ENCODE results near the gene IL4. TPM values are rescaled to one million over a fixed set of nuclear protein-coding genes. Genes with fewer than 3 reads are reported as not detected.
"Not testable (repeated sequence)": the region's sequence is repeated elsewhere in the genome, so short reads cannot be mapped to it uniquely, and the experiment has no call there.

IL4 gene
- not detected for total RNA-seq

DNA sequence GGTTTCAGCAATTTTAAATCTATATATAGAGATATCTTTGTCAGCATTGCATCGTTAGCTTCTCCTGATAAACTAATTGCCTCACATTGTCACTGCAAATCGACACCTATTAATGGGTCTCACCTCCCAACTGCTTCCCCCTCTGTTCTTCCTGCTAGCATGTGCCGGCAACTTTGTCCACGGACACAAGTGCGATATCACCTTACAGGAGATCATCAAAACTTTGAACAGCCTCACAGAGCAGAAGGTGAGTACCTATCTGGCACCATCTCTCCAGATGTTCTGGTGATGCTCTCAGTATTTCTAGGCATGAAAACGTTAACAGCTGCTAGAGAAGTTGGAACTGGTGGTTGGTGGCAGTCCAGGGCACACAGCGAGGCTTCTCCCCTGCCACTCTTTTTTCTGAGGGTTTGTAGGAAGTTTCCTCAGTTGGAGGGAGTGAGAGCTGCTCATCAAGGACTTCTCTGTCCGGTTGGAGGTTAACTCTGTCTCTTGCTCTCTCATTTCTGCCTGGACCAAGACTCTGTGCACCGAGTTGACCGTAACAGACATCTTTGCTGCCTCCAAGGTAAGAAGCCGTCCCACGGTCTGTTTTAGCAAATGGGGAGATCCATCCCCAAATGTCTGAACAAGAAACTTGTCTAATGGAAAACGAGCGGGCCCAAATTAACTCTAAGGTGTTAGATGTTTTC is at the start of gene IL4:
IL4 (plus strand) TSS at position 51 of the 692 bp plus-strand sequence; CDS start at position 113, 62 bp downstream.
- no peak for DNase-seq

DNA sequence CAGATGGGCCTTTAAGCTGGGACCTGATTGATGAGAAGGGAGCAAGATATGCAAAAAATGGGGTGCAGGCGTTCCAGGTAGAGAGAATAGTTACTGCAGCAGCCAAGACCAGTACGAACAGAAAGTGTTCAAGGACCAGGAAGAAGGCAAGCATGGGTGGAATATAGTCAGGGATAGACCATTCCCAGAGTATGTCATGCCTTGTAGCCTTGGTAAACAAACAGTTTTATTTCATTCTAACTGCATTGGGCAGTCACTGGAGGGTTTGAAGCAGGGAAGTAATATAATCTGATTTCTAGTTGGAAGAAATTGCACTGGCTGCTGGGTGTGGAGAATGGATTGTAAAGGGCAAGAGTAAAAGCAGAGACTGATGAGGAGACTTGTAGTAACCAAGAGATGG is 46.3 kb upstream of the IL4 start:
- DNase-seq: no peak

DNA sequence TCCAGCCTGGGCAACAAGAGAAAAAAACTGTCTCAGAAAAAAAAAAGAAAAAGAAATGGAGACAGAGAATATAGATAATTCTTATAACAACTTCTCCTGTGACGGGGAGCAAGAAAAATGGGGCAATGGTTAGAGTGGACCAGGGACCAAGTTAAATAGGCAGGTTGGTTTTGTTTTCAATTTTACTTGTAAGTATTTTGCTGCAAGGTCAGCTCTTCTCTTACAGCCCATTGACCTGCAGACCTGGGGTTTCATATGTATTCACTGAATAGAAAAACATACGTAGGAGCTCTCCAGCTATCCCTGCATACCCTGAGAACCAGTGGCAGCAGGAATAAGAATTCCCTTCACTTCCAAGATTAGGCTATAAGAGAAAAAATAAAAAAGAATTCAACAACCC is 45.0 kb upstream of the IL4 start:
- no peak for DNase-seq

DNA sequence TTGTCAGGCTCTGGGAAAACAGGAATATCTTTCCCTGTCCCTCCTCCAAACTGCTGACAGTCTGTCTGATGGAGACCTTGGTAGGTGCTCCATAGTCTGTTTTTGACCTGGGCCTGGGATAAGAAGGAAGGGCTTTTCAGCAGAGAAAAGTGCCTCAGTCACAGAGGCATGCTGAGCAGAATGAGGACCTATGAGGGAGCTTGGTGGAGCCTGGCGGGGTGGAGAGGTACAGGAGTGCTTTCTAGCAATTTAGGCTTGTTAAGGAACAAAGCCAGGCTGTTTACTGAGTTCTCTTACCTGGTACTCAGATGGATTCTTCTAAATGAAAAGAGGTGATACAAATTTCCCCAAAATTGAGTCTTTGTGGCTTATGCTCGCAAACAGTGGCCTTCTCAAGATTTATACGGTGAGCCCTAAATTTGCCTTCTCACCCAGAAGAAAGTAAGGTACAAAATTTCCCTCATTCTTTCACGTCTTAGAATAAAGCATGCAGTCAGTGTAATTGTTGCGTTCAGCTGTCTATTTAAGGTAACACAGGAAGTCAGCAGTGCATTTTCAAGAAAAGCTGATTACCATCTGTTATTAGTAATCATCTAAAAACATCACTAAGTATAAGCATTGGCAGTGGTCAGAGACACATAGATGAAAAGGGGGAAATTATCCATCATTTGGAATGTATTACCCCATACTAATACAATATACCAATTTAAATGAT is 44.4 kb upstream of the IL4 start:
- no peak for DNase-seq

DNA sequence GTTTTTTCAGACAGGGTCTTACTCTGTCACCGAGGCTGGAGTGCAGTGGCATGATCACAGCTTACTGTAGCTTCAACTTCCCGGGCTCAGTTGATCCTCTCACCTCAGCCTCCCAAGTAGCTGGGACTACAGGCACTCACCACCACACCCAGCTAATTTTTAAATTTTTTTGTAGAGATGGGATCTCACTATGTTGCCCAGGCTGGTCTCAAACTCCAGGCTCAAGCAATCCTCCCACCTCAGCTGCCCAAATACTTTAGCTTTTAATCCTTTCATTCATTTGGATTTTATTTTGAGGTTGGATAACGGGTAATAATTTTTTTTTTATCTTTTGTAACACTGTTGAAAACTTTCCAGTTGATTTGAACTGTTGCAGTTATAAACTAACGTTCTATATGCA is 40.2 kb upstream of the IL4 start:
- DNase-seq: not testable (repeated sequence)

DNA sequence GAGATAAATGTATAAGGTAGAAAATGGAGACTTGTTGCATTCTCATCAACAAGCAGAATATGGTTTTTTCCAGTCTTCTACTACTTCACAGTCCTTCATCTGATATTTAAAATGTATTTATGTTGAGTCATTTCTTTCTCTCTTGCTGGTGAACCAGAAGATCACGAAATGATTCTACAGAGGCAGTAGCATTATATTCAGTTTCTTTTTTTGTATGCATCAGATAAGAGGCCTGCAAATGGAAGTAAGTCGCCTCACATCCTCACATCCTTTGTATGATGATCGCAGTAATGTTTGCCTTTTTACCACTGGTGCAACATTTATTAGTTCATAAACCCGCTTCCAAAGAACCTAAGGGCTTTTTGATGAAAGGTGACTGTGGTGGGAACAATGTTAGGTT is 37.9 kb upstream of the IL4 start:
- no peak for DNase-seq

DNA sequence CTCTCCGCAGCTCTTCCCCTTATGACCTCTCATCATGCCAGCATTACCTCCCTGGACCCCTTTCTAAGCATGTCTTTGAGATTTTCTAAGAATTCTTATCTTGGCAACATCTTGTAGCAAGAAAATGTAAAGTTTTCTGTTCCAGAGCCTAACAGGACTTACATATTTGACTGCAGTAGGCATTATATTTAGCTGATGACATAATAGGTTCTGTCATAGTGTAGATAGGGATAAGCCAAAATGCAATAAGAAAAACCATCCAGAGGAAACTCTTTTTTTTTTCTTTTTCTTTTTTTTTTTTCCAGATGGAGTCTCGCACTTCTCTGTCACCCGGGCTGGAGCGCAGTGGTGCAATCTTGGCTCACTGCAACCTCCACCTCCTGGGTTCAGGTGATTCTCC is 36.5 kb upstream of the IL4 start:
- no peak for DNase-seq

DNA sequence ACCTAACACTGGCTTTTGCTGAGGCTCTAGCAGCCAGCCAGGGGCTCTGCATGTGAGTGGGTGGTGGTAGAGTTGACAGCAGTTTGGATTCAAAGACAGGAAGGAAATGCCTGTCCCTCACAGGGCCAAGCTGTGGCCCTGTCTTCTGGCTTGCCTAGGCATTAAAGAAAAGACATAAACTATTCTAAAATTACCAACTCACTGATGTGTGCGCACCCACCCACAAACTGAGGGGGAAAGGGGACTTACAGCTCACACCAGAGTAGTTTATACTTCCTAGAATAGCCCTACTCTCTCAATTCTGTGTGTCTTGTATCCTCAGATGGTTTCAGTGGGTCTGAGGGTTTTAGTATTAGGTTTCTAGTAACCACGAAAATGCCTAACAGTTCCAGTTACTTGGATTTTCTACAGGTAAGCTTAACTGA is 34.1 kb upstream of the IL4 start:
- DNase-seq: no peak

DNA sequence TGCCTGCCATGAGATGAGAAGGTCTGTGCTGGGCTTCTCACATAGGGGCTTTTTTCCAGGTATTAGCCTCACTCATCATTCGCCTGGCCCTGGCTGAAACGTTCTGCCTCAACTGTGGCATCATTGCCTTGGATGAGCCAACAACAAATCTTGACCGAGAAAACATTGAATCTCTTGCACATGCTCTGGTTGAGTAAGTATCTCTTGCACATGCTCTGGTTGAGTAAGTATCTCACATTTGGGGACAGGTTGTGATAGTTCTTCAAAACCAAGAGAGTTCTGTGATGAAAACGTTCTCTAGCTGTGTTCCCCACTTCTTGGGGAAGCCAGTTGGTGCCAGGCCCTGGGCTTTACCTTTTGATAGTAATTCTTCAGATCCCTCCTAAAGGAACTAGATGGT is 33.2 kb upstream of the IL4 start:
- DNase-seq: no peak

DNA sequence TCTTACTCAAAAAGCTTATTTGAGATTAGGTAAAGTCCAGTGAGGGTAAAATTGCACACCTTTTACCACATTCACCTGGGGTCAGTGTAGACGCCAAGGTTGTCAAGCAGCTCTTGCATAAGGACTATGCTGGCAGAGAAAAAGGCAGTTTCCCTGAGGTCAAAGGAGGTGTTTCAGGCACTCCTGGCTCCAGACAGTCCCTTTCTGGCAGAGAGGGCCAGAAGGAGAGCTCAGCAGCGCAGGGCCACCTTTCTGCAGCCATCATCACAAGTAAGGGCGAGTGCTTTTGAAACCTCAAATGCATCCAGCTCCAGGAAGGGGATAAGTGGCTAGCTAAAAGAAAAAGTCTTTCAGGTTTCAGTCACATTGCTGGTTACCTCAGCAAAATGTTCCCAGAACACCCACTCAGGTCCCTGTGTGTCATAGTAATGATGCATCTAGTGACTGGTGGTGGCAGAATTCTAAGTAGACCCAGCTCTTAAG is 32.5 kb upstream of the IL4 start:
- DNase-seq: no peak

DNA sequence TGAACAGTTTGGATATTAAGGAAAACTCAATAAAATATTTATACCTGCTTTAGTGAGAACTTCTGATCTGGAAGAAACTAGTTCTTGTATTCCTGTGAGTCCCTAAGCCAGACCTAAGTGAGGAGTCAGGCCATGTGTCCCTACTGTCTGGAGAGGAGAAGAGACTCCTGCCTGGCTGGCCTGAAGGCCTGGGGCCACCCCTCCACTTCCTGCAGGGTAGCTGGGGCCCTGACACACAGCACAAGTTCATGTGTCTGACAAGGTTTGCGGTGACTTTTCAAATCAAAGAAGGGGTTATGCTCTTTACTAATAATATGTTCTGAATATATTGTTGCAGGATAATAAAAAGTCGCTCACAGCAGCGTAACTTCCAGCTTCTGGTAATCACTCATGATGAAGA is 31.9 kb upstream of the IL4 start:
- DNase-seq: no peak

DNA sequence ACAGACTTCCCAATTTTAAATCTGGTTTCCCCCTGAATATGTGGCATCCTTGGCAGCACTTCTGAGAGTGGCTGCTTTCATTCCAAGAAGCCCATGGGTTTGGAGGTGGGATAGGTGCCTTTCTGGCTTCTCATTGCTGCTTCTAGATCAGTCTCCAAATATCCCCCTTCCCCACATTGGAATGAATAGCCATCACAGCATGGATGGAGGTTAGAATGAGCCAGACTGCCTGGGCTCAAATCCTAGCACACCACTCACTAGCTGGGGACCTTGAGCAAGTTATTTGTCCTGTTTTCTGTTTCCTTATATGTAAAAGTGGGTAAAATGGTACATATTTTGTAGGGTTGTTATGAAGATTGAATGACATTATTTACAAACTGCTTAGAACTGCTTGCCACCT is 29.6 kb upstream of the IL4 start:
- no peak for DNase-seq

DNA sequence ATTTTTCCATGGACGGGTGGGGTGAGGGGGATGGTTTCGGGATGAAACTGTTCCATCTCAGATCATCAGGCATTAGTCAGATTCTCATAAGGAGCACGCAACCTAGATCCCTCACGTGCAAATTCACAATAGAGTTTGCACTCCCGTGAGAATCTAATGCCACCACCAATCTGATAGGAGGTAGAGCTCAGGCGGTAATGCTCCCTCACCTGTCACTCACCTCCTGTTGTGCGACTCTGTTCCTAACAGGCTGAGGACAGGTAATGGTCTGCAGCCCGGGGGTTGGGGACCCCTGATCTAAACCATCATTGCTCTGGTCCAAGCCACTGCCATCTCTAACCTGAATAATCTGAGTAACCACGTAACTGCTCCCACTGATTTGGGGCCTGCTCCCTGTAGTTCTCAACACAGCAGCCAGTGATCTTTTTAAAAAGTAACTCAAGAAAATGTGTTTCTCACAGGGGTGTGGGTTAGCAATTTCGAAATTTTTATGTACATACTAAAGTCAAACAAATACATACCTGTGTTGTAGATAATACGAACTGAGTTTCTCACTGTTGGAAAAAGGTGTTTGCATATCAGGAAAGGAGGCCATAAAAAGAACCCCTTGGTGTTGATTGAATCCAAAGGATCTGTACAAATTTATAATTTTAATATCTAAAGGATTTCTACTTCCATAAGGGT is 27.1 kb upstream of the IL4 start:
- no peak for DNase-seq

DNA sequence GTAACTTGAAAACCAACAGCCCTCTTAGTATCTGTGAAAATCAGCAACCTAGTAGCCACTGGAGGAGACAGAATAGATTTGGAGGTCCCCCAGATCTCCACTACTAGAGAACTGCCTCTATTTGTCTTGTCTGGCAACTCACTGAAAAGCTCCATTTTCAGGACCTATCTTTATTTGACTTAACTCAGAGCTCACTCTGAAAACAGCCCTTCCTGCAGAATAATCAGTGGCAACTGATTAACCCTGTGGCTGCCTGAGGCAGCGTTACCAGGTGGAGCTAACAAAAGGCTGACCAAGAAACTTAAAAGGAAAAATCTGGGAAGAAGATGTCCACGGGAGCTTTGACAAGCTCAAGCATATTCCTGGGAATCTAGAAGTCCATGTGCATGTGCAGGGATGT is 26.3 kb upstream of the IL4 start:
- no peak for DNase-seq

DNA sequence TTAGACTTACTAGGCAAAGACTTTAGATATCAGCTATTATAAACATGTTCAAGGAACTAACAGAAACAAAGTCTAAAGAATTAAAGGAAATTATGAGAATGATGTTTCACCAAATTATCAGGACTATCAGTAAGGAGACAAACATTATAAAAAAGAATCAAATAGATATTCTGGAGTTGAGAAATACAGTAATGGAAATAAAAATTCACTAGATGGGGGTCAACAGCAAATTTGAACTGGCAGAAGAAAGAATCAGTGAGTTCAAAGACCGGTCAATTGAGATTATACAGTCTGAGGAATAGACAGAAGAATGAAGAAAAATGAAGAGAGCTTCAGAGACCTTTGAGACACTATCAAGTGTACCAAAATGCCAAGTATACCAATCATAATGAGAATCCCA is 25.4 kb upstream of the IL4 start:
- DNase-seq: no peak

DNA sequence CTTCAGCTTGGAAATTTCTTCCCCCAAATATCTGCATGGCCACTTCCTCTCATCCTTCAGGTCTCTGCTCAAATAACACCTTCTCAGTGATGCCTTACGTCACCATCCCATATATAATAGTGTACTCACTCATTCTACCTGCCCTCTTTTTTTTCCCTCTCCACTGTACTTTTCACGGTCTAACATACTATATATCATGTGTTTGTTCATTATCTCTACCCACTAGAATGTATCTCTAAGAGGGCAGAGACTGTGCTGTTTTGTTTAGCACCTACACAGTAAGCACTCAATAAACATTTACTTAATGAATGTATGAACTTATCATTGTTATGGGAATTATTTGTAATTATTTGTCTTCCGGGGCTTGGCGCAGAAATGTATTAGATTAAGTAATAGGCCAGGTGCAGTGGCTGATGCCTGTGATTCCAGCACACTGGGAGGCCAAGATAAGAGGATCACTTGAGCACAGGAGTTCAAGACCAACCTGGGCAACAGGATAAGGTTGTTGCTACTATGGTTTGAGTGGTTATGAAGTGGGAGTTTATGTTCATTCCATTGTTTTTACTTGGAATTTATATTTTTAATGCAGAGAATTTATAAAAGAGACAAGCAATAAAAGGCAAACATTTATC is 21.8 kb upstream of the IL4 start:
- DNase-seq: no peak

DNA sequence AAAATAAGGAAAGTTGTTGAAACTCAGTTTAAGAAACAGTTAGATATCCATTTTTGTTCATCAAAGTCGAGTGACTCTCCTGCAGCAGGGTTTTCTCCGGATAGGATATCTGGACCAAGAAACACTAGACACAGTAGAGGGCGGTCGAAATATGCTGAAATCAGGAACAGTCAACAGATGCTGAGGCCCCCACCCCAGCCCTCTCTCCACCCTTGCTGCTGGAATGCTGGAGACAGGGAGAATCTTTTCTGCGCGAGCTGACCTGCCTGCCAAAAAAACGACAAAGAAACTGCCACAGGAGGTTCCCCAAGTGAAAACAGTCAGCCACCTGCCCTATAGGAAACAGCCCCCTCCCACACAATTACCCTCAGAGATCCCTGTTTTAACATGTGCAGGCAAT is 20.1 kb upstream of the IL4 start:
- DNase-seq: no peak

DNA sequence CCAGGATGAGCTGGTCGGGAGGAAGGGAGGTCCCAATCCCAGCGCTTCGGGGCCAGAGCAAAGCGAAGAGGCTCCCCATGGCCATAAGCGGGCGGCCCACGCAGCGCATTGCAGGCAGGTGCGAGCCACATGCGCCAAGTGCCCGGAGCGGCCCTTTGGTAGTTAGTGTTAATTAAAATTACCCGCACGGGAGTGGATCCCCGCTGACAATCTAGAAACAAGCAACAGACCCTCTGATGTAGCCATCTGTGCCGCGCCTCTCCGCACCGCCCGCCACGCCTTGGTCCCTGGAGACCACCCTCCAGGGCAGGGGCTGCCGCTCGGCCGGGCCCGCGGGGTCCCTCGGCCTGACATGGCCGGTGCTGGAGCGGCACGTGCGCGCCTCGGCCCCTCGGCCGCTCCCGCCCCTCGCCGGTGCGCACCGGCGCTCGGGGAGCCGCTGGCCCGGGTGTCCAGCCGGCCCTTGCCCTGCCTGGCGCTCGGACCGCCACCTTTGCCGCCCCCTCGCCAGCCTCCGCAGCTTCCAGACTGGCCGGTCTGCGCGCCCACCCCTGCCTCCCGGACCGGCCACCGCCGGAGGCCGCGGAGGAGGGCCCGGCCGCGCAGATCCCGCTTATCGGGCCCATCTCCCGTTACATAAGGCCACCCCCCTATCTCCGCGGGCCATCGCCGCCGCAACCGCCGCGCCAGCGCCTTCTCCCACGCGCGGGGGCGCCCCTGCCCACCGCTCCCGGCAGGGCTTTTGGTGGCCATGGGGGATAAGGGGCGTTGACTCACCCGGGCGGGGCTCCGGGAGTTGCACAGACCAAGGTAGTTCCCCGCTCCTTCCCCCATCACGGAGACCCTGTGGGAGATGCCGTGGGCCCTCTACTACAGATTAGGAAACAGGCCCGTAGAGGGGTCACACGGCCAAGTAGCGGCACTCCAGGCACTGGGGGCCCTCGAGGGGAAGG is 17.7 kb upstream of the IL4 start:
- DNase-seq: no peak

DNA sequence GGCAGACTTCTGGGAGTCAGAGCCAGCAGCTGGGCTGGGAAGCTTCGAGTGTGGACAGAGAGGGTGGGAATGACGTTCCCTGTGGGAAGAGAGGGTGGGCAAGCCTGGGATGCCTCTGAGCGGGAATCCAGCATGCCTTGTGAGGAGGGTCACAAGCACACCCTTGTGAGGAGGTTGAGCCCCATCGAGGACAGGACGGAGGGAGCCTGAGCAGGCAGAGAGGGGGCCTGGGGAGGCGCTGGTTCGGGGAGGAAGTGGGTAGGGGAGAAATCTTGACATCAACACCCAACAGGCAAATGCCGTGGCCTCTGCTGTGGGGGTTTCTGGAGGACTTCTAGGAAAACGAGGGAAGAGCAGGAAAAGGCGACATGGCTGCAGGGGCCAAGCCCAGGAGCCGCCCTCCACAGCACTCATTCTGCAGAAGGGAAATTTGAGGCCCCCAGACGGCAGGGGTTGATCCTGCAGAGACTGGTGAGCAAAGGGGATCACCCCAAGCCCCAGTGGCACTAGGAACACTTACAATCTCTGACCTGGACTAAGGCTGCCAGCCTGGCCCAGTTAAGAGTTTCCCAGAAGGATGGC is 16.9 kb upstream of the IL4 start:
- DNase-seq: no peak

DNA sequence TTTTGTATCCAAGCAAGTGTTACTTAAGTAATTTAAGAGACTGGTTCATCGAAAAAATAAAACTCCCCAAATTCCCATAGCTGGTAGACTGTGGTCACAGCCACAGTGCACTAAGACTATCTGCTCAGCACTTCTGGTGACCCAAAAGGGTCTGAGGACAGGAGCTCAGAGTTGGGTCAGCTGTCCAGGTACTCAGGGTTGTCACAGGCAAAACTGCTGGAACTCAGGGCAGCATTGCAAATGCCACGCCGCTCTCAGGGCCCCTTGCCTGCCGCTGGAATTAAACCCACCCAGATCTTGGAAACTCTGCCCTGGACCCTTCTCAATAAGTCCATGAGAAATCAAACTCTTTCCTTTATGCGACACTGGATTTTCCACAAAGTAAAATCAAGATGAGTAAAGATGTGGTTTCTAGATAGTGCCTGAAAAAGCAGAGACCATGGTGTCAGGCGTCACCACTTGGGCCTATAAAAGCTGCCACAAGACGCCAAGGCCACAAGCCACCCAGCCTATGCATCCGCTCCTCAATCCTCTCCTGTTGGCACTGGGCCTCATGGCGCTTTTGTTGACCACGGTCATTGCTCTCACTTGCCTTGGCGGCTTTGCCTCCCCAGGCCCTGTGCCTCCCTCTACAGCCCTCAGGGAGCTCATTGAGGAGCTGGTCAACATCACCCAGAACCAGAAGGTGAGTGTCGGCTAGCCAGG is 16.0 kb upstream of the IL4 start, which contains the start of gene IL13:
IL13 (plus strand) TSS at position 498 of the 705 bp plus-strand sequence; CDS start at position 512, 14 bp downstream.
- DNase-seq: no peak

All from occipital lobe (tissue), 2 donors.